ENCODE data around the gene HOXB13. TPM values are rescaled to one million over a fixed set of nuclear protein-coding genes. Genes with fewer than 3 reads are reported as not detected.

Gene HOXB13
- total RNA-seq, 3 donors from 2014 or later (not counting 1 experiment from before 2014, with no cell fraction given): not detected

- H3K36me3 Mint-ChIP-seq: no peaks in the 10 kb centered on the region
- H3K4me3 Mint-ChIP-seq: no peak overlapping the region
- no peak for ATAC-seq
- H3K27ac Mint-ChIP-seq: no peak overlapping the region
- no CpG with 5 or more reads among the region's 1 CpG for WGBS (ENCODE audit: insufficient coverage)
- no peaks in the 10 kb centered on the region for H3K4me1 ChIP-seq (ENCODE audit: control insufficient read depth, insufficient read depth, low read length)
- no peaks in the 10 kb centered on the region for H3K27me3 ChIP-seq (ENCODE audit: control insufficient read depth, insufficient read depth, low read length)
- H3K9me3 Mint-ChIP-seq: no peaks in the 10 kb centered on the region
- no peak overlapping the region for H3K27ac ChIP-seq (ENCODE audit: low read length)
- peaks cover 42 to 52% of the 10 kb centered on the region in 2 donors for H3K27me3 Mint-ChIP-seq (ENCODE audit: low read depth in 2 of 2)
- no peak for DNase-seq
- intact Hi-C loops (cut with micrococcal nuclease): no loop called here
- no peaks in the 10 kb centered on the region for H3K4me1 Mint-ChIP-seq
- no peaks in the 10 kb centered on the region for H3K9me3 ChIP-seq (ENCODE audit: control insufficient read depth, insufficient read depth, low read length)
- no peaks in the 10 kb centered on the region for H3K36me3 ChIP-seq (ENCODE audit: control insufficient read depth, insufficient read depth, low read length)
- no peak overlapping the region for H3K4me3 ChIP-seq (ENCODE audit: low read length)
- no peak for TF ChIP-seq CTCF (IDR thresholded peaks at IDR 0.05)
These were observed 36.5 kb downstream of the HOXB13 start for GRCh38 chr17:48692049-48692448.

- Mint-ChIP-seq H3K27ac (no peak overlapping the region), H3K4me1 (no peaks in the 10 kb centered on the region), H3K27me3 (ENCODE audit: low read depth in 2 of 2) (peaks cover 36 to 42% of the 10 kb centered on the region in 2 donors), H3K9me3 (no peaks in the 10 kb centered on the region), H3K36me3 (no peaks in the 10 kb centered on the region), H3K4me3 (no peak overlapping the region)
- no peak overlapping the region for H3K4me3 ChIP-seq (ENCODE audit: low read length)
- no peak for ATAC-seq
- H3K9me3 ChIP-seq (ENCODE audit: control insufficient read depth, insufficient read depth, low read length): no peaks in the 10 kb centered on the region
- H3K27ac ChIP-seq (ENCODE audit: low read length): no peak overlapping the region
- WGBS (ENCODE audit: insufficient coverage): 83% methylated on average over 4 of the region's 5 CpGs
- H3K4me1 ChIP-seq (ENCODE audit: control insufficient read depth, insufficient read depth, low read length): no peaks in the 10 kb centered on the region
- no peak for DNase-seq
- intact Hi-C loops (cut with micrococcal nuclease): no loop called here
- no peaks in the 10 kb centered on the region for H3K27me3 ChIP-seq (ENCODE audit: control insufficient read depth, insufficient read depth, low read length)
- TF ChIP-seq CTCF (IDR thresholded peaks at IDR 0.05): no peak
- no peaks in the 10 kb centered on the region for H3K36me3 ChIP-seq (ENCODE audit: control insufficient read depth, insufficient read depth, low read length)
These were observed 37.9 kb downstream of the HOXB13 start for GRCh38 chr17:48690655-48691054.

- no peak overlapping the region for H3K27ac Mint-ChIP-seq
- ATAC-seq: no peak
These were observed 46.9 kb downstream of the HOXB13 start for GRCh38 chr17:48681609-48682008.

More at GRCh38 chr17:48681609-48682008, 46.9 kb downstream of the HOXB13 start:
- Mint-ChIP-seq H3K27me3 (ENCODE audit: low read depth in 2 of 2) (peaks cover 17 to 35% of the 10 kb centered on the region in 2 donors), H3K9me3 (no peaks in the 10 kb centered on the region), H3K36me3 (no peaks in the 10 kb centered on the region), H3K4me1 (peaks cover 0 to 4% of the 10 kb centered on the region in 2 donors), H3K4me3 (no peak overlapping the region)
- TF ChIP-seq CTCF (IDR thresholded peaks at IDR 0.05): no peak
- no peak for DNase-seq
- 100% methylated on average over 1 of the region's 1 CpG for WGBS (ENCODE audit: insufficient coverage)
- intact Hi-C loops (cut with micrococcal nuclease): no loop called here
- H3K27me3 ChIP-seq (ENCODE audit: control insufficient read depth, insufficient read depth, low read length): peaks cover 4% of the 10 kb centered on the region
- no peaks in the 10 kb centered on the region for H3K36me3 ChIP-seq (ENCODE audit: control insufficient read depth, insufficient read depth, low read length)
- H3K4me3 ChIP-seq (ENCODE audit: low read length): no peak overlapping the region
- H3K27ac ChIP-seq (ENCODE audit: low read length): no peak overlapping the region
- H3K4me1 ChIP-seq (ENCODE audit: control insufficient read depth, insufficient read depth, low read length): peaks cover 9% of the 10 kb centered on the region
- no peaks in the 10 kb centered on the region for H3K9me3 ChIP-seq (ENCODE audit: control insufficient read depth, insufficient read depth, low read length)

All from natural killer cell (primary cell).